Measurements from ENCODE around the gene SH3GLB1. TPM values are rescaled to one million over a fixed set of nuclear protein-coding genes. Genes with fewer than 3 reads are reported as not detected.

Gene SH3GLB1
- total RNA-seq, 1 experiment from 2014 or later = 36.6 TPM

GRCh38 chr1:86754265-86754974 lies 50.0 kb downstream of the SH3GLB1 start:
- Histone ChIP-seq H3K27ac (ENCODE audit: insufficient read length, low read depth, low read length) (no peak overlapping the region), H4K8ac (replicated peaks; ENCODE audit: insufficient read length, low read depth, low read length) (no peak overlapping the region), H2BK120ac (ENCODE audit: low read depth, low read length, poor library complexity, severe bottlenecking) (no peak overlapping the region), H4K20me1 (ENCODE audit: control insufficient read depth, insufficient read depth, insufficient read length) (no peaks in the 10 kb centered on the region), H3T11ph (ENCODE audit: low read length) (no peak overlapping the region), H3K79me2 (ENCODE audit: insufficient read depth, low read length) (no peaks in the 10 kb centered on the region), H2BK5ac (ENCODE audit: insufficient read length, low read length) (no peak overlapping the region), H3K79me1 (ENCODE audit: insufficient read depth, low read depth, low read length, poor library complexity, severe bottlenecking) (no peaks in the 10 kb centered on the region), H3K18ac (ENCODE audit: insufficient read length, low read depth, low read length) (no peak overlapping the region), H4K91ac (ENCODE audit: insufficient read length, low read depth, low read length) (no peak overlapping the region), H3K4ac (ENCODE audit: low read depth, low read length) (no peak overlapping the region), H3K9ac (ENCODE audit: extremely low read depth, insufficient read length, low read length) (no peak overlapping the region), H3K27me3 (ENCODE audit: insufficient read depth, low read length) (no peaks in the 10 kb centered on the region), H2AFZ (ENCODE audit: low read length) (no peak overlapping the region), H3K56ac (ENCODE audit: insufficient read length, low read depth, low read length) (no peak overlapping the region), H2AK5ac (ENCODE audit: insufficient read length, low read length) (no peak overlapping the region), H3K9me3 (ENCODE audit: control insufficient read depth, low read depth, low read length) (no peaks in the 10 kb centered on the region), H4K5ac (ENCODE audit: insufficient read length, low read depth, low read length) (no peak overlapping the region), H3K23me2 (ENCODE audit: insufficient read length, low read depth, low read length, poor library complexity, severe bottlenecking) (no peaks in the 10 kb centered on the region), H3K4me2 (ENCODE audit: insufficient read depth, insufficient read length, low read length) (no peak overlapping the region), H3K4me1 (ENCODE audit: insufficient read depth, low read length) (peaks cover 5% of the 10 kb centered on the region; the same call in 1 of the 2 replicates), H2BK20ac (ENCODE audit: low read depth, low read length, poor library complexity, severe bottlenecking) (no peak overlapping the region), H3K14ac (ENCODE audit: insufficient read depth, low read length) (no peak overlapping the region), H3K23ac (ENCODE audit: insufficient read length, low read depth, low read length) (no peak overlapping the region), H2BK12ac (ENCODE audit: insufficient read length, low read depth, low read length) (no peak overlapping the region), H2BK15ac (ENCODE audit: low read depth, low read length) (no peak overlapping the region)
- WGBS (ENCODE audit: extremely low coverage, insufficient read length, low lambda C conversion rate) = no CpG with 5 or more reads among the region's 4 CpGs
- Mint-ChIP-seq H3K36me3 (ENCODE audit: insufficient read depth in 1 of 3, low read depth in 3 of 3) (no peaks in the 10 kb centered on the region), H3K4me3 (0 out of 5 replicates have a peak overlapping the region, but pooled peaks of 1 of the 2 experiments have one; percentile 6), H3K4me1 (peaks cover 19 to 22% of the 10 kb centered on the region in 2 experiments), H3K27ac (peak overlapping the region in 1 of 3 experiments; percentile 9; a peak in 1 of 7 replicates), H3K9me3 (no peaks in the 10 kb centered on the region), H3K27me3 (ENCODE audit: low read depth) (no peaks in the 10 kb centered on the region)
- no peak for DNase-seq
- TF ChIP-seq, protein P1, sequence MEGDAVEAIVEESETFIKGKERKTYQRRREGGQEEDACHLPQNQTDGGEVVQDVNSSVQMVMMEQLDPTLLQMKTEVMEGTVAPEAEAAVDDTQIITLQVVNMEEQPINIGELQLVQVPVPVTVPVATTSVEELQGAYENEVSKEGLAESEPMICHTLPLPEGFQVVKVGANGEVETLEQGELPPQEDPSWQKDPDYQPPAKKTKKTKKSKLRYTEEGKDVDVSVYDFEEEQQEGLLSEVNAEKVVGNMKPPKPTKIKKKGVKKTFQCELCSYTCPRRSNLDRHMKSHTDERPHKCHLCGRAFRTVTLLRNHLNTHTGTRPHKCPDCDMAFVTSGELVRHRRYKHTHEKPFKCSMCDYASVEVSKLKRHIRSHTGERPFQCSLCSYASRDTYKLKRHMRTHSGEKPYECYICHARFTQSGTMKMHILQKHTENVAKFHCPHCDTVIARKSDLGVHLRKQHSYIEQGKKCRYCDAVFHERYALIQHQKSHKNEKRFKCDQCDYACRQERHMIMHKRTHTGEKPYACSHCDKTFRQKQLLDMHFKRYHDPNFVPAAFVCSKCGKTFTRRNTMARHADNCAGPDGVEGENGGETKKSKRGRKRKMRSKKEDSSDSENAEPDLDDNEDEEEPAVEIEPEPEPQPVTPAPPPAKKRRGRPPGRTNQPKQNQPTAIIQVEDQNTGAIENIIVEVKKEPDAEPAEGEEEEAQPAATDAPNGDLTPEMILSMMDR (conservative IDR thresholded peaks at IDR 0.05) = no peak

Measured in H9 (cell line).